NCI-H460 (cell line): Measurements from ENCODE around the gene PELO. TPM values are rescaled to one million over a fixed set of nuclear protein-coding genes. Genes with fewer than 3 reads are reported as not detected.
"Not testable (repeated sequence)": the region's sequence is repeated elsewhere in the genome, so short reads cannot be mapped to it uniquely, and the experiment has no call there.

Experiments used
- DNase-seq: peaks from one replicate; pipeline ENCODE4 v3.0.0-alpha.2; 2016; ENCODE audit warnings: low read depth; ENCODE audit errors: extremely low read depth
- total RNA-seq: library from RNA; depleted of rRNA; stranded (reverse); fragments of >200 nt; shearing (Covaris generic); gene quantifications from 2 replicates; pipeline ENCODE4 v1.2.3, GENCODE V29; 2014

The PELO gene
- total RNA-seq, 1 experiment from 2014 or later: 26.2 TPM

DNA sequence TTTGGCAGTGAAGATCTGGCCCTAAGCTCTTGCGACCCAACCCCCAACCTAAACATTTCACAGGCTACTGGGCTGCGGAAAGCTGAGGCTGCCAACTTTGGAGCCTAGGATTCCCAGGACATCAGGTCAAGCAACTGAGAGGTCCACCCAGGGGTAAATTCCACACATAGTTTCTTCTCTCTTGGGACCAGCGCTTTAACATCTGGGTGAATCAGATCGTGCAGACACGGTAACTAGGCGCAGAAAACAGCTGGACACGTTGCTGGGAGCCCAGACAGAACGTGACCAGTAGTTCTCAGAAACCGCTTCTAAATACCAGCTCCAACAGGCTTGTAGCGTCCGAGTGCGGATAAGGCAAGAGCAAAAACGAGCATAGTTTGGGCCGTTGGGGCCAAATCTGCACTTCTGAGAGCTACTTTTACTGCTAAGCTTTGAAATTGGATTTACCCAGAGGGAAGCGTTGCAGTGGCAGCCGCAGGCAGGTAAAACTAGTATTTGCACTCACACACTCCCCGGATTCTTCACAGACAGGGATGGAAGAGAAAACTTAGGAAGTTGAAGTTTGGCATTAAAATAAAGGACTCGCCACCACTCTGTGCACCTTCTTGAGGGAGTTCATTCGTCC, 11.8 kb downstream of the PELO start:
- DNase-seq: peak; percentile 44

DNA sequence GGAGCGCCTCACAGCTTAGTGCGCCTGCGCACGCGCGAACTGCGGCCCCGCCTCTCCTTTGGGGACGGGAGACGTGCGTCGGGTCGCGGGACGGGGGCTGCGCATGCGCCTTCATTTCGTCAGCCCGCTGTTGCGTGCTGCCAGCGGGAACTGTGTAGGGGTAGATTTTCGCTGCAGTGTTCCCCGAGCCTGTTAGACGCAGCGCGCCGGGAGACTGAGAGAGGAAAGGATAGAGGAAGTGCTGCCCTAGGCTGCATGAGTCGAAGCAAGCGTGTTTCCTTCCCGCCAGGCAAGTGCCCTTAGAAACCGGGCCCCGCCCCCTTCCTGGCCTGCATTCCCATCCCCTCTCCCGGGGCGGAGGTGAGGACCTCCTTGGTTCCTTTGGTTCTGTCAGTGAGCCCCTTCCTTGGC, 12.3 kb downstream of the PELO start:
- DNase-seq: peak; percentile 92

DNA sequence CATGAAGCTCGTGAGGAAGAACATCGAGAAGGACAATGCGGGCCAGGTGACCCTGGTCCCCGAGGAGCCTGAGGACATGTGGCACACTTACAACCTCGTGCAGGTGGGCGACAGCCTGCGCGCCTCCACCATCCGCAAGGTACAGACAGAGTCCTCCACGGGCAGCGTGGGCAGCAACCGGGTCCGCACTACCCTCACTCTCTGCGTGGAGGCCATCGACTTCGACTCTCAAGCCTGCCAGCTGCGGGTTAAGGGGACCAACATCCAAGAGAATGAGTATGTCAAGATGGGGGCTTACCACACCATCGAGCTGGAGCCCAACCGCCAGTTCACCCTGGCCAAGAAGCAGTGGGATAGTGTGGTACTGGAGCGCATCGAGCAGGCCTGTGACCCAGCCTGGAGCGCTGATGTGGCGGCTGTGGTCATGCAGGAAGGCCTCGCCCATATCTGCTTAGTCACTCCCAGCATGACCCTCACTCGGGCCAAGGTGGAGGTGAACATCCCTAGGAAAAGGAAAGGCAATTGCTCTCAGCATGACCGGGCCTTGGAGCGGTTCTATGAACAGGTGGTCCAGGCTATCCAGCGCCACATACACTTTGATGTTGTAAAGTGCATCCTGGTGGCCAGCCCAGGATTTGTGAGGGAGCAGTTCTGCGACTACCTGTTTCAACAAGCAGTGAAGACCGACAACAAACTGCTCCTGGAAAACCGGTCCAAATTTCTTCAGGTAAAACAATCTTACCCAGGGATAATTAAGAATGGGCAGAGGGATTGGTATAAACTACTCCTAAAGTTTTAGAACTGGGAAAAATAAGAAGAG, 12.9 kb downstream of the PELO start:
- DNase-seq: peak; percentile 67

DNA sequence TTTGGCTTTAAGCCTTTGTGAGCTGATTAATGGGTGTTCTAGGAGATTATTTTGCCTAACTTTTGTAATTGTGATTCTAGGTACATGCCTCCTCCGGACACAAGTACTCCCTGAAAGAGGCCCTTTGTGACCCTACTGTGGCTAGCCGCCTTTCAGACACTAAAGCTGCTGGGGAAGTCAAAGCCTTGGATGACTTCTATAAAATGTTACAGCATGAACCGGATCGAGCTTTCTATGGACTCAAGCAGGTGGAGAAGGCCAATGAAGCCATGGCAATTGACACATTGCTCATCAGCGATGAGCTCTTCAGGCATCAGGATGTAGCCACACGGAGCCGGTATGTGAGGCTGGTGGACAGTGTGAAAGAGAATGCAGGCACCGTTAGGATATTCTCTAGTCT, 13.6 kb downstream of the PELO start:
- no peak for DNase-seq

DNA sequence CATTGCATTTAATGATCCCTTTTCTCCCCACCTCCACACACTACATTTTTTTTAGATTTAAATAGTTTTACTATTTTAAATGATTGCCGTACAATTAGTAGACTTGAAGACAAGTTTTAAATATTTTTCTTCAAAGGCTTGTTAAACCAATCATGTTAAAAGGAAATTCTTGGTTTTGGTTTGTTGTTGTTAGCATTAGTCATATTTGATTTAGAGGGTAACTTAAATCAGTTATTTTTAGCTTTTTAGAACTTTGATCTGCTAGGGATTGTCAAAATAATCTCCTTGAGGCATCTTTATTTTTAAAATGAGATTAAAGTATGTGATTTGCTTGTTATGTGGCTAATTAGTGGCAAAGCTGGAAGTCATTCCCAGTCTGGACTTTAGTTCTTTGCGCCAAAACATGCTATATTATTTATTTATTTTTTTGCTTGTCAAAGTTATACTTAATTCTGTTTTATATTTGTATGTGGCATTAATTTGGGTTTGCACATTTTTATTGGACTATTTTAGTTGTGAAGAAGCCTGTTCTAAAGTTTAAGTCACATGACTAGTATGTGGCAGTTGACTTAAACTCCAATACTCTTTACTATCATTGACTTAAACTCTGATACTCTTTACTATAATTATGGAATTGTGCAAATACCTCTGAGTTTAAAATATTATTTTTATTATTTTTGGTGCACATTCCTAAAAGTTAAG, 14.7 kb downstream of the PELO start:
- no peak for DNase-seq

DNA sequence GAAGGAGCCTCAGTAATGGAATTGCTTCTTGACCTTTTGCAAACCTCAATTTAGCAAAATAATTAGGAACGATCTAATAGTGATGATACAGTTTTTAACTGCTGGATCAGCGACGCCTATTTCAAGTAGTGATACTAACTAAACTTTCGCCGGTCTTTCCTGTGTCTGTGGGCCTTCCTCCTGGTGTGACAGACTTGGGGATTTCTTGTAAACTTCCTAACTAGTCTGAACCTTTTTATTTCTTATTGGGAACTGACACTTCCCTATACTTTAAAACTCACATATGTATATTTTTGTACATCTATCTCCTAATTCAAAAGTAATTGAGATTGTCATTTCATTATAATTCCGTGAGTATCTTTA, 15.2 kb downstream of the PELO start:
- DNase-seq: no peak

DNA sequence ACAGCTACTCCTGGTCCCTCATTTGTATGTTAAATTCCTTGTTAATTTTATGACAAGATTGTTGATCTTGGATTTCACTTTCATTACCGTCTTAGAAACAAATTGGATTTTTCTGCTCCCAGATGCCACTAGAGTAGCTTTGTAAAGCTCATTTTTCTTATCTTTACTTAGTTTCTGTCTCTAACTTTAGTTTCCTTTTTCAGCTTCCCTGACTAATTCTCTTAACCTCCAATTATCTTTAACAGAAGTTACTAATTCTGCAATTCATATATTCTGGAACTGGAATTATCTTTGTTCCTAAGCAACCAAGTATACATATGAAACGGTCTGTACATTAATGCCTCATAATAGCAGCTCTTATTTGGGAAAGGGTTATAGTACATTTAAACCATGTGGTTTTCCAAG, 16.7 kb downstream of the PELO start:
- no peak for DNase-seq

DNA sequence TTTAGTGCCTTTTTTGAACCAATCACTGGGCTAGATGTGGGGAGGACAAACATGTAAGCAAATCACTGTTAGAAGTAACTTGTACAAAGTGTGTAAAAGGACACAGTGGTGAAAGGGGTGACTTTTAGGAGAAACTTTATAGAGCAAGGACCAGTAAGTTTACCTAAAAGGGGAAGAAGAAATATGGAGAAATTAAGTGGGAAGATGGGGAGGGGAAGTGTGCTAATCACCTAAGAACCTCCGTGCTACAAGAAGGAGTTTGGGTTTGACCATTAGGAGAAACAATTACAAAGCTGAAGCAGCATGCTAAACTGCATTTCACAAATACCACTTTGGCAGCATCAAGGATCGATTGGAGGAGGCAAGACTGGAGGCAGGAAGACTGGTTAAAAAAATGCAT, 17.3 kb downstream of the PELO start:
- DNase-seq: no peak

DNA sequence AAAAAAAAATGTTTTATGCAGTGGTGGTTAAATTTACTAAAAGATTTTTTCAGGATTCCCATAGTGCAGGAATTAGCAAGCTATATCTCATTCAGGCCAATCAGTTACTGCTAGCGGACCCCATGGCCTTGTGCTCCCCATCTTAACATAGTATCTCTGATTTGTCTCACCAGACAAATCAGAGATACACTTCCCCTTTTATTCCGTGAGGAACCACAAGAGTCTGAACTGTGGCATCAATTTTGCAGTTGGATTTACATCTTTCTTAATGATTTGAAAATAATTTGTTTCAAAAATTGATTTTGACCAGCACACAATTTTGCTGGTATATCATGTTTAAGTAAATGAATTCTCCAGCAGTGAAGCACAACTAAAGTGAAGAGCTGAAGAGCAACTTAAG, 17.9 kb downstream of the PELO start:
- DNase-seq: no peak

DNA sequence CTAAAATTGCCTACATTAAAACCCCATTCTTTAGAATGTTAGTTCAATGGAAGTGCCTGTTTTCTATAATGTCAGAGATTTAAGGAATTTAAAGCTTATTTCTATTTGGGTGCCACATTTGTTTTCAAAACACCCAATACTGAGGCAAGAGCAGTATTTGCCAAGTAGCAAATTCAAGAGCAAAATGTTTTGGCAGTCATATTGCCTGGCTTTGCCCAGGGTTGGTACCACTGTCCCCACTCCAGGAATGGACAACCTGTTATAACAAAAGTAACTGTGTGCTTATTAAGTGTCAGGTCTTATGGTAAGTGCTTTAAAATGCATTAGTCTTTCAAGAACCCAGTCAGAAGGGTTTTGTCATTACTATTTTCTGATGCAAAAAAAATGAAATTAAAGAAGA, 19.3 kb downstream of the PELO start:
- no peak for DNase-seq

DNA sequence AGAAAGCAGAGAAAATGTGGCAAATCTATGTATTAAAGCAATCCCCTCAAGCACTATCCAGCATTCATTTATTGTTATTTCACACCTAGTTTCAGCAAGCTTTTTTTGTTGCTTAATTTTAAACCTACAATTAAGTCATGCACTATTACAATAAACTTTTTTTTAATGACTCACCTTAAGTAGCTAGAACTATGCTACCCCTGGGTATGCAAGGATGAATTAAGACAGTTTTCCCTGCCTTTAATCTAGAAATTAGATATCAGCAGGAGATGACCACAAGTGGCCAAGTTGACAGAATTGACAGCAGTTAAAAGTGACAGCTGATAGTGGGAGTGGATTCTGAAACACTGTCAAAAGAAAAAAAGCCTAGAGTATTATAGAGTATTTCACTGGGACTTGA, 20.0 kb downstream of the PELO start:
- no peak for DNase-seq

DNA sequence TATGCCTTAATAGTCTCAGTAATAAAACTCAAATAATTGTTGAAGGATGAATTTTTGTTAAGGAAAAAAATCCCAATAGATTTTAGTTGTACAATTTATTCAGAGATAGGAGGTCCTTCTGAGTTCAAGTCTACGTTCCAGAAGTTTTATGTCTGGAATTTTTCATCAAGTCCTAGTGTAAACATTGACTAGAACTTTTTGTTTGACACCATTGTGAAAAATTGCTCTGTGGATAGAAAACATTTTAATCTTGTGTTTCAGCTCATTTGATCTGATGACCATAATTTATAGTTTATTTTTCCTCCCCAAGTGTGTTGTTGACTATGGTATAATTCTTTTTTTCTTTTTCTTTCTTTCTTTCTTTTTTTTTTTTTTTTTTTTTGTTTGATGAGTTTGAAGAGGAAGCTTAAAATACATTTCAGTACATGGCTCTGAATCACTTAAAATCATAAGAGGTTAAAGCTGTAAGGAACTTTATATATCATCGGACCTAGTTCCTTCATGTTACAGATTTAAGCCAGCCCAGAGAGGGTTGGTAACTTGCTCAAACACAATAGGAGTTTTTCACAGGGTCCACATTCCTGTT, 20.7 kb downstream of the PELO start:
- DNase-seq: no peak

DNA sequence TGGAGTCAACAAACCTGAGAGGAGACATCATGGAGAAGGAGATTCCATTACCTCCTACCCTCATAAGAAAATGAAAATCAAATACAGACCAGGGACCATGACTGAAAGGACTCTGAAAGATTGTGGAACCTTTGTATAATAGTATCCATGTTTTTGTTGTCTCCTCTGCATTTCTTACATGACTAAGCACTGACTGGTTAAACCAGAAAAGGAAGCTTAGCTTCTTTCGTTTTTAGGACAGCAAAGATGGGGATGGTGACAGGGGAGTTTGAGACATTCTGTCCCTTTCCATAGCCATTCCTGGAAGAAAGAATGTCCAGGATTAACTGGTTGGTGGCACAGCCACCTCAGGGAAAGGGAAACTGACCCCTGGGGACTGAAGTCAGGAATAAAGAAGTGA, 22.2 kb downstream of the PELO start:
- no peak for DNase-seq

DNA sequence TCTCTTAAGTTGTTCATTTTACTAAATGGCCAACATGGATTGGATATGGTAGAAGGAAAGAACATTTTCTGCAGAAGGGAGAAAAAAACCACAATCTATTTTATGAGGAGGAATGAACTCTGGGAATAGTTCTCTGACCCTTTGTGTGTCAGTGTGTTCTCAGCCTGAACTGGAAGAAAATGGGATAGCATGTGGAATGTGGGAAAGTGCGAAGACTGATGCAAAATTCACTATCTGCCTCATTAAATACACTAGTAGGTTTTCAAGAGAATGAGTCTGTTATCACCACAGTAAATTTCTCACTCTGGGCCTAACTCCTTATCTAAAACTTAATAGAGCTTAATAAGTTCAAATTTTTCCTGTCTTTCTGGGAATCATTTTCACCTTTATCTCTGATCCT, 22.7 kb downstream of the PELO start:
- DNase-seq: no peak

DNA sequence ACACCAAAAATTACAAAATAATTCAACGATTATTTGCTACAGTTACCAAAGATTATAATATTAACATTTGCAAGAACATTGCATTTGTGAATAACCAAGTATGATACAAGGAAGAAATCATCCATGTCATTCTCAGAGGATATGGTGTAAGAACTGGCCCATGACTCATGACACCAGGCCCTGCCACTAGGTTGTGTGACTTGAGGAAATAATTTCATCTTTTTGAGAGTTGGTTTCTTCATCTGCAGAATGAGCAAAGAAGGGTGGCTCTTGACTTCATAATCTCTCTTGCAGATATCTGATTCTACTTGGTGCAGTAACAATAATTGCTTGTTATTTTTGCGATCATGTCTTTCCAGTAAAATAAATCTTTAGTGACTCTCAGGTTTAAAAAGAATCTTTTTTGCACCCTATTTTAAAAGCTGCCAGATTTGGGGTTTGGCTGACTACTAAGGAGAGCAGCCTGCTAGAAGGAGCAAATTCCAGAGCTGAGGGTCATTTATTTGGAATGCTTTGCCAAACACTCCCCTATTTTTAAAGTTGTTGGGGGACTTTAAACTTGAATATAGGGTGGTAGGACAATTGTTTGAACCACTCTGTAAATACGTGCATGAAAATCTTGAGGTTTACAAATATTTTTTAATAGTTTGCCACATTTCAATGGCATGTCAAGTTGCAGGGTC, 23.5 kb downstream of the PELO start:
- DNase-seq: peak; percentile 67

DNA sequence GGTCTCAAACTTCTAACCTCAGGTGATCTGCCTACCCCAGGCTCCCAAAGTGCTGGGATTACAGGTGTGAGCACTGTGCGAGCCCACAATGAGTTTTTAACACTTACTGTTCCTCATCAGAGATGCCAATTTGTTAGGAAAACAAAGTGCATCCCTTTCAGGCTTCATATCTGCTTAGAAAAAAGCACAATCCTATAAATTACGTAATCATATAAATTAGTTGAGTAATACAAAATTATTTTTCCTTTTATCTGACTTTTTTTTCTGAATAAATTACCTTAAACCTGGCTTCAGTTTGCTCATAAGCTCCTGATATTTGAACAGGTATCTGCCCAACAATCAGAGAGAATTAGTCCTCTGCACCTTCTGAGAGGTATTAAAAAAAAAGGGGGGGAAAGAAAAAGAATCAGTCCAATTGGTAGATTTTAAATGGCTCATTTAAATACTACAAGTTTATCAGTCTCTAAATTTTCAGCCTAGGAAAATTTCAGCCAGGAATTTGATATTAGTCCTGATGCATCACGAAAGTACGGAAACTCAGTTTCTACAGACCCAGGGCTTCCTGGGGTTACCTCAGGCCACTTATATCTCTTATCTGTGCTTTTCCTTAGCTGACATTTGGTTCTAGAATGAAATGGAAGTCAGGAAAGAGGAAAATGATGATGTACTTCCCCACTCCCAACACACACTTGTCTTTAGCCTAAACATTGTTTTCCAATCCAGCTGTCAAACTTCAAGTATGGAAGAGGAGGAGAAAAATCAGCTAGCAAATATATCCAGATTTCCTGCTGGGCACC, 26.8 kb downstream of the PELO start:
- no peak for DNase-seq

DNA sequence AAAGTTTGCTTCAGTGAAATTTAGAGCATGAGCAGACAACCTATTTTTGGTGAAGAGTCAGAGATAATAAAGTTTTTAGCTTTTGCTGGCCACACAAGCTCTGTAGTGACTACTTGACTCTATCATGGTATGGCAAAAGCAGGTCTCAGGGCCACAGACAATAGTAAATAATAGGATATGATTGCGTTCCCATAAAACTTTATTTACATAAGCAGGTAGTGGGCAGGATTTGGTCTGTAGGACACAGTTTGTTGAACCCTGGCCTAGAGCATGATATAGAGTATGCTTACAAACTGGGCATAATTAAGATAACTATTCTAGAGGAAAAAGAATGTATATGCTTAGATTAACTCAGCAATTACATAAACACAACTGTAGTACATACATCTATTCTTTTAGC, 30.1 kb downstream of the PELO start:
- no peak for DNase-seq

DNA sequence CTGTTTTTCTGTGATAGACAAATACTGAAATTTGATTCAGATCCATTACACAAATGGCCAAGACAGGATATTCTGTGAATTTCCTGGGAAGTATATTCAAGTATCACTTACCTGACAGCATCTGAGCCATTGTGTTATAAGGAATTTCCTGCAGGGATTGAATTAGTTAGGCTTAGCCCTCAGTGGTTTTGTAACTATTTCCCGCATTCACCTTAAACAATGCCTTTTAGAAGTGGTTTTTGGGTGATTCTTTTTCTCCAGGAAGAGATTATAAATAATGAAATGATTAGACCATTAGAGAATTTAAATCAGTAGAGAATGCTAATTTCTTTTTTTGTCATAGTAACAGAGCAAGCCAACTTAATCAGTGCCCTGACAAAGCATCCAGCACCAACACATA, 30.6 kb downstream of the PELO start:
- no peak for DNase-seq

DNA sequence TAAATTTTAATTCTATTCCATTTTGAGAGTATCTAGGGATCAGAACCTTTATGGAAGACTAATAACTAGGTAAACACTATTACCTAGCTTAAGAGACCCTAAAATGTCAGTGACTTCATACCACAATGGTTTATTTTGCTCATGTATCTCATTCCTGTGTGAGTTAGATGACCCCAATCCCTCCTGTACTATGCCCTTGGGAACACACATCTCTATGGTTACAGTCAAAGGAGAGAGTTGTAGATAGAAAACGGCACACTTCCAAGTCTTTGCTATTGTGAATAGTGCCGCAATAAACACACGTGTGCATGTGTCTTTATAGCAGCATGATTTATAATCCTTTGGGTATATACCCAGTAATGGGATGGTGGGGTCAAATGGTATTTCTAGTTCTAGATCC, 31.1 kb downstream of the PELO start:
- not testable (repeated sequence) for DNase-seq

DNA sequence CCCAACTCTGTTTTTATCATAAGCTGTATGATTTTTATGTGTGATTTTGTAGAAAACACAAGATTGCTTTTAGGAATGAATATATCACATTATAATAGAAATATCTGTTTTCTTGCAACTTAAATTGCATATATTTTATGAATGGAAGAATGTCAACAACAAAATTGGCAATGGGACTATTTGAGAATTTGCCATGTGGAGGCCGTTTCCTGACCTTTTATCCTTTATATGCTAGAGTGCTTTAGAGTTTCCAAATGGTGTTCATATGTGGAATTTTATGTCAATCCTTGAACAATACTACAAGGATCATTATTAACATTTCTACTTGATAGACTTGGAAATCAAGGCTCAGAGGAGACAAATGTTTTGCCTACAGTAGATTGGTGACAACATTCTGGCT, 34.2 kb downstream of the PELO start:
- DNase-seq: no peak
